GM12878 (cell line): ENCODE data around the gene TM4SF1. TPM values are rescaled to one million over a fixed set of nuclear protein-coding genes. Genes with fewer than 3 reads are reported as not detected.

Source experiments
- ATAC-seq: fragments of 200-7000 bp; cut with Tn5 transposase; 3 replicates; pipeline ENCODE4 v1.9.1; 2020; ENCODE audit warnings: mild to moderate bottlenecking, moderate library complexity
- BruUV-seq: library from RNA; stranded (reverse); fragments of 400-500 nt; replicated peaks from 2 replicates; lab custom pipeline; 2021; lab: Mats Ljungman, UMichigan
- CTCF ChIA-PET: fragments of 300-600 bp; sonication (Branson Sonifier 250); formaldehyde crosslinking; extraction: SDS; loops from one replicate; lab custom pipeline; 2021; ENCODE audit warnings: inconsistent platforms; lab: Yijun Ruan, JAX
- POLR2A ChIA-PET: fragments of 350-600 bp; formaldehyde crosslinking; extraction: SDS; loops from one replicate; lab custom pipeline; 2021; ENCODE audit warnings: inconsistent platforms; lab: Charles Lee
- RAD21 ChIA-PET: fragments of 300-600 bp; sonication (Branson Sonifier 250); formaldehyde crosslinking; loops from one replicate; lab custom pipeline; 2023; ENCODE audit warnings: antibody characterized with exemption; ENCODE audit not compliant: unreplicated experiment; lab: Charles Lee
- SMC1A ChIA-PET: fragments of 300-600 bp; sonication (Branson Sonifier 250); formaldehyde crosslinking; loops from one replicate; lab custom pipeline; 2023; ENCODE audit not compliant: unreplicated experiment, uncharacterized antibody; lab: Charles Lee
- DNase-seq: peaks from one replicate; pipeline ENCODE4 v3.0.0-alpha.2; 2011; ENCODE audit warnings: low read depth, low spot score
- FAIRE-seq: peaks from 3 replicates; lab custom pipeline; 2011; peaks lifted over from hg19 to GRCh38; lab: Jason Lieb, UNC
- H2AFZ ChIP-seq: 2 replicates; pipeline ENCODE4 v1.6.0; 2011; ENCODE audit warnings: low read depth, low read length, control low read depth; ENCODE audit not compliant: control insufficient read depth
- H3K27ac ChIP-seq: 2 replicates; pipeline ENCODE4 v1.5.1; 2011; ENCODE audit warnings: control low read depth; ENCODE audit not compliant: control insufficient read depth, insufficient read depth
- H3K27me3 ChIP-seq, 2 experiments: replicated peaks in 1 of 2; 2 replicates each; pipeline versions ENCODE4 v1.6.0 to v1.6.1; 2011; ENCODE audit warnings: low read length in 1 of 2; ENCODE audit not compliant: control insufficient read depth in 2 of 2, insufficient read depth in 2 of 2
- H3K36me3 ChIP-seq, 2 experiments: 2 replicates each; pipeline ENCODE4 v1.5.1; 2011; ENCODE audit warnings: low read length in 1 of 2; ENCODE audit not compliant: control insufficient read depth in 2 of 2, insufficient read depth in 2 of 2
- H3K4me1 ChIP-seq: 2 replicates; pipeline ENCODE4 v1.6.1; 2011; ENCODE audit warnings: mild to moderate bottlenecking, low read length, moderate library complexity, mixed read lengths; ENCODE audit not compliant: control insufficient read depth, insufficient read depth
- H3K4me2 ChIP-seq: 2 replicates; pipeline ENCODE4 v1.6.0; 2011; ENCODE audit warnings: control low read depth; ENCODE audit not compliant: control insufficient read depth, insufficient read depth
- H3K4me3 ChIP-seq: fragments of 200-600 bp; sonication (generic); 2 replicates; pipeline ENCODE4 v1.5.1; 2016
- H3K79me2 ChIP-seq: 2 replicates; pipeline ENCODE4 v1.6.0; 2011; ENCODE audit warnings: low read length; ENCODE audit not compliant: control insufficient read depth, insufficient read depth
- H3K9ac ChIP-seq: 2 replicates; pipeline ENCODE4 v1.8.0; 2011; ENCODE audit warnings: low read length, control low read depth, mixed read lengths; ENCODE audit not compliant: control insufficient read depth, insufficient read depth
- H3K9me3 ChIP-seq: replicated peaks from 3 replicates; pipeline ENCODE4 v1.5.1; 2011; ENCODE audit warnings: mild to moderate bottlenecking, low read length; ENCODE audit not compliant: control insufficient read depth, insufficient read depth
- H4K20me1 ChIP-seq: 2 replicates; pipeline ENCODE4 v1.6.0; 2011; ENCODE audit not compliant: control insufficient read depth, insufficient read depth
- ASH2L ChIP-seq: fragments of 300-600, 200-600 bp; sonication (generic); IDR thresholded peaks from 2 replicates; pipeline ENCODE4 v1.6.1; 2017; ENCODE audit warnings: low read depth, mild to moderate bottlenecking, borderline replicate concordance
- CHD2 ChIP-seq: IDR thresholded peaks from 2 replicates; pipeline ENCODE4 v1.6.1; 2011; ENCODE audit warnings: low read depth, low read length, improper control_type of control experiment, borderline replicate concordance
- EED ChIP-seq: sonication (generic); IDR thresholded peaks from 2 replicates; pipeline ENCODE4 v1.6.1; 2016; ENCODE audit warnings: antibody characterized with exemption, low read depth
- EP300 ChIP-seq, 2 experiments: fragments of 150-350 bp in 1 of 2; IDR thresholded peaks; 2 replicates each; pipeline ENCODE4 v1.6.1; 2011 to 2012; ENCODE audit warnings: low read depth in 2 of 2, low read length in 2 of 2, borderline replicate concordance in 1 of 2, improper control_type of control experiment in 1 of 2, inconsistent platforms in 1 of 2; ENCODE audit not compliant: control insufficient read depth in 1 of 2
- HDGF ChIP-seq: fragments of 450-650 bp; IDR thresholded peaks from 2 replicates; pipeline ENCODE4 v1.6.1; 2016; ENCODE audit warnings: antibody characterized with exemption
- IKZF2 ChIP-seq, 2 experiments: fragments of 450-650 bp; IDR thresholded peaks; 2 replicates each; pipeline ENCODE4 v1.6.1; 2017; ENCODE audit warnings: mild to moderate bottlenecking in 2 of 2, moderate library complexity in 2 of 2
- JUNB ChIP-seq: IDR thresholded peaks from 2 replicates; pipeline ENCODE4 v1.6.1; 2016; ENCODE audit warnings: antibody characterized with exemption, mild to moderate bottlenecking
- MEF2B ChIP-seq: fragments of 450-650 bp; IDR thresholded peaks from 2 replicates; pipeline ENCODE4 v1.6.1; 2018; ENCODE audit warnings: mild to moderate bottlenecking, moderate library complexity; ENCODE audit not compliant: partially characterized antibody, poor library complexity, severe bottlenecking
- NFXL1 ChIP-seq: fragments of 450-650 bp; IDR thresholded peaks from 2 replicates; pipeline ENCODE4 v1.6.1; 2017; ENCODE audit warnings: antibody characterized with exemption, mild to moderate bottlenecking, borderline replicate concordance
- NFYA ChIP-seq: IDR thresholded peaks from 2 replicates; pipeline ENCODE4 v1.6.1; 2011; ENCODE audit warnings: low read depth, mild to moderate bottlenecking, low read length, improper control_type of control experiment, borderline replicate concordance
- SIX5 ChIP-seq: IDR thresholded peaks from 2 replicates; pipeline ENCODE4 v1.6.1; 2011; ENCODE audit warnings: mild to moderate bottlenecking, low read depth, low read length, moderate library complexity; ENCODE audit not compliant: severe bottlenecking
- SP1 ChIP-seq: IDR thresholded peaks from one replicate; pipeline ENCODE4 v1.6.1; 2011; ENCODE audit warnings: low read depth, low read length
- SREBF1 ChIP-seq: IDR thresholded peaks from 2 replicates; pipeline ENCODE4 v1.6.1; 2012; ENCODE audit warnings: mild to moderate bottlenecking, low read length
- TCF3 ChIP-seq: IDR thresholded peaks from 2 replicates; pipeline ENCODE4 v1.6.1; 2012; ENCODE audit warnings: low read depth, mild to moderate bottlenecking, low read length, borderline replicate concordance; ENCODE audit not compliant: insufficient read depth
- ZNF384 ChIP-seq: IDR thresholded peaks from 2 replicates; pipeline ENCODE4 v1.6.1; 2012; ENCODE audit warnings: low read depth, mild to moderate bottlenecking, low read length, improper control_type of control experiment, borderline replicate concordance
- ZNF622 ChIP-seq: fragments of 450-650 bp; IDR thresholded peaks from 2 replicates; pipeline ENCODE4 v1.6.1; 2017; ENCODE audit warnings: mild to moderate bottlenecking, inconsistent platforms
- WGBS: methylation state at CpG from one replicate; pipeline ENCODE4 v1.1.6; 2016; ENCODE audit warnings: low lambda C conversion rate; ENCODE audit not compliant: insufficient replicate concordance, insufficient coverage; ENCODE audit errors: missing lambda C conversion rate; 5-methylcytosine and 5-hydroxymethylcytosine counted together
- in situ Hi-C: fragments of 300-500 bp; cut with MboI; formaldehyde crosslinking; loops from 9 replicates; pipeline ENCODE4 v1.14.3; 2018; ENCODE audit warnings: mixed read lengths
- intact Hi-C: fragments of 100-400 bp; cut with micrococcal nuclease; formaldehyde crosslinking; loops from one replicate; pipeline ENCODE4 v1.14.2; 2022; ENCODE audit not compliant: unreplicated experiment
- polyA plus RNA-seq, 11 experiments: library from polyadenylated mRNA; depleted of rRNA in 4 of 11; unstranded in 6 of 11; stranded (reverse) in 5 of 11; fragments of >200 nt; fragmentation: Nextera tagmentation in 4 of 11; fragmentation: Illumina TruSeq in 1 of 11; extraction: Ambion mirVana in 4 of 11; extraction: Trizol in 1 of 11; gene quantifications; 1 replicate in 1 of 11; 2 replicates in 10 of 11; pipeline versions ENCODE4 v1.2.1 to v1.2.3, GENCODE V29; 2011 to 2016; ENCODE audit warnings: inconsistent platforms in 2 of 11, missing spikeins in 2 of 11, low read depth in 1 of 11
- total RNA-seq, 4 experiments: library from RNA; depleted of rRNA in 3 of 4; stranded (reverse); fragments of >200 nt in 3 of 4; fragmentation: Illumina TruSeq in 1 of 4; extraction: Trizol in 1 of 4; gene quantifications; 2 replicates each; pipeline versions ENCODE4 v1.2.1 to v1.2.3, GENCODE V29; 2013 to 2021
- TF ChIP-seq, protein P1 (sequence below): IDR thresholded peaks from 2 replicates; pipeline ENCODE4 v1.6.1; 2012; ENCODE audit warnings: mild to moderate bottlenecking, low read depth, low read length
- TF ChIP-seq, protein P2 (sequence below), 3 experiments: IDR thresholded peaks in 2 of 3; conservative IDR thresholded peaks in 1 of 3; 2 replicates each; pipeline ENCODE4 v1.5.1; 2011; ENCODE audit warnings: low read depth in 3 of 3, low read length in 3 of 3, mild to moderate bottlenecking in 3 of 3, control low read depth in 2 of 3, moderate library complexity in 2 of 3, inconsistent platforms in 1 of 3, mixed read lengths in 1 of 3; ENCODE audit not compliant: control insufficient read depth in 2 of 3, insufficient read depth in 1 of 3; ENCODE audit errors: extremely low read depth in 1 of 3

The TM4SF1 gene
- total and polyA plus RNA-seq, 10 of the 15 experiments (the other 5 are each of a cell fraction or from before 2014, with no cell fraction given): 0.05 to 1.2 TPM; not detected in 8

DNA sequence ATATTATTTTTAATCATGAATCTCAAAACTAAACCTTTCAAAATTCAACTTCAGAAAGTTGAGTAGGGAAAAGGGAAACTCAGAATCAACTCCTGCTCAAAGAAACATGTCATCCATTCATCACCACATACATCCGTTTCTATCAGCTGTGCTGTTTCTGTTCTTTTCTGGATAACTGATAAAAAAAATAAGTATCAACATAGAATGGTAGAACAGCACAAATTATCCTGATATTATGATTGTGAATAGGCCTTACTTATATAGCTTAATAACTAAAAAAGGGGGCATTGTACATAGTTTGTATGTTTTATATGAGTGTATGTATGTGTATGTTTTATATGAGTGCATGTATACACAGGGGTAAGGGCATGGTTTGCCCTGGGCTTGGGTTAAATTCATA is 3.1 kb downstream of the TM4SF1 start:
- H3K27ac ChIP-seq: no peak overlapping the region
- H3K9ac ChIP-seq: no peak overlapping the region
- ATAC-seq (no peak), FAIRE-seq (no peak), DNase-seq (no peak)
- ChIA-PET CTCF (interaction anchor here (0.7 to 1.4 kb wide), 3 partner anchors 10 to 105 kb away, joined by 3 read pairs; no protein-coding TSS in a partner anchor), RAD21 (no interaction called here), POLR2A (no interaction called here), SMC1A (interaction anchor here (1.5 to 1.6 kb wide), 3 partner anchors 10 to 106 kb away, joined by 5 to 8 read pairs (median 5); no protein-coding TSS in a partner anchor)
- H4K20me1 ChIP-seq: no peaks in the 10 kb centered on the region
- H3K4me3 ChIP-seq: no peak overlapping the region
- no peaks in the 10 kb centered on the region for H3K36me3 ChIP-seq
- TF ChIP-seq IKZF2 (IDR thresholded peaks at IDR 0.05) (no peak), JUNB (no peak), NFXL1 (no peak), EP300 (IDR thresholded peaks at IDR 0.05; ENCODE audit: borderline replicate concordance in 1 of 2, control insufficient read depth in 1 of 2, low read depth in 2 of 2, low read length in 2 of 2) (no peak), NFYA (no peak), SREBF1 (no peak), TCF3 (no peak), CHD2 (no peak), ZNF384 (no peak), ASH2L (no peak), MEF2B (no peak), ZNF622 (no peak), HDGF (no peak), SIX5 (no peak), SP1 (no peak), EED (no peak)
- TF ChIP-seq, protein P1, sequence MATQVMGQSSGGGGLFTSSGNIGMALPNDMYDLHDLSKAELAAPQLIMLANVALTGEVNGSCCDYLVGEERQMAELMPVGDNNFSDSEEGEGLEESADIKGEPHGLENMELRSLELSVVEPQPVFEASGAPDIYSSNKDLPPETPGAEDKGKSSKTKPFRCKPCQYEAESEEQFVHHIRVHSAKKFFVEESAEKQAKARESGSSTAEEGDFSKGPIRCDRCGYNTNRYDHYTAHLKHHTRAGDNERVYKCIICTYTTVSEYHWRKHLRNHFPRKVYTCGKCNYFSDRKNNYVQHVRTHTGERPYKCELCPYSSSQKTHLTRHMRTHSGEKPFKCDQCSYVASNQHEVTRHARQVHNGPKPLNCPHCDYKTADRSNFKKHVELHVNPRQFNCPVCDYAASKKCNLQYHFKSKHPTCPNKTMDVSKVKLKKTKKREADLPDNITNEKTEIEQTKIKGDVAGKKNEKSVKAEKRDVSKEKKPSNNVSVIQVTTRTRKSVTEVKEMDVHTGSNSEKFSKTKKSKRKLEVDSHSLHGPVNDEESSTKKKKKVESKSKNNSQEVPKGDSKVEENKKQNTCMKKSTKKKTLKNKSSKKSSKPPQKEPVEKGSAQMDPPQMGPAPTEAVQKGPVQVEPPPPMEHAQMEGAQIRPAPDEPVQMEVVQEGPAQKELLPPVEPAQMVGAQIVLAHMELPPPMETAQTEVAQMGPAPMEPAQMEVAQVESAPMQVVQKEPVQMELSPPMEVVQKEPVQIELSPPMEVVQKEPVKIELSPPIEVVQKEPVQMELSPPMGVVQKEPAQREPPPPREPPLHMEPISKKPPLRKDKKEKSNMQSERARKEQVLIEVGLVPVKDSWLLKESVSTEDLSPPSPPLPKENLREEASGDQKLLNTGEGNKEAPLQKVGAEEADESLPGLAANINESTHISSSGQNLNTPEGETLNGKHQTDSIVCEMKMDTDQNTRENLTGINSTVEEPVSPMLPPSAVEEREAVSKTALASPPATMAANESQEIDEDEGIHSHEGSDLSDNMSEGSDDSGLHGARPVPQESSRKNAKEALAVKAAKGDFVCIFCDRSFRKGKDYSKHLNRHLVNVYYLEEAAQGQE: no peak
- TF ChIP-seq, protein P2, sequence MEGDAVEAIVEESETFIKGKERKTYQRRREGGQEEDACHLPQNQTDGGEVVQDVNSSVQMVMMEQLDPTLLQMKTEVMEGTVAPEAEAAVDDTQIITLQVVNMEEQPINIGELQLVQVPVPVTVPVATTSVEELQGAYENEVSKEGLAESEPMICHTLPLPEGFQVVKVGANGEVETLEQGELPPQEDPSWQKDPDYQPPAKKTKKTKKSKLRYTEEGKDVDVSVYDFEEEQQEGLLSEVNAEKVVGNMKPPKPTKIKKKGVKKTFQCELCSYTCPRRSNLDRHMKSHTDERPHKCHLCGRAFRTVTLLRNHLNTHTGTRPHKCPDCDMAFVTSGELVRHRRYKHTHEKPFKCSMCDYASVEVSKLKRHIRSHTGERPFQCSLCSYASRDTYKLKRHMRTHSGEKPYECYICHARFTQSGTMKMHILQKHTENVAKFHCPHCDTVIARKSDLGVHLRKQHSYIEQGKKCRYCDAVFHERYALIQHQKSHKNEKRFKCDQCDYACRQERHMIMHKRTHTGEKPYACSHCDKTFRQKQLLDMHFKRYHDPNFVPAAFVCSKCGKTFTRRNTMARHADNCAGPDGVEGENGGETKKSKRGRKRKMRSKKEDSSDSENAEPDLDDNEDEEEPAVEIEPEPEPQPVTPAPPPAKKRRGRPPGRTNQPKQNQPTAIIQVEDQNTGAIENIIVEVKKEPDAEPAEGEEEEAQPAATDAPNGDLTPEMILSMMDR (IDR thresholded peaks at IDR 0.05 in 2 of 3, conservative IDR thresholded peaks at IDR 0.05 in 1 of 3; ENCODE audit: control insufficient read depth in 2 of 3, extremely low read depth in 1 of 3, insufficient read depth in 1 of 3, low read depth in 3 of 3, low read length in 3 of 3): no peak
- H3K4me2 ChIP-seq: no peak overlapping the region
- WGBS: 0% methylated on average over 1 of the region's 1 CpG
- no peaks in the 10 kb centered on the region for H3K9me3 ChIP-seq
- intact Hi-C loops: loop anchor here (2.0 kb wide), 1 partner anchor 22 kb away; no protein-coding TSS in a partner anchor
- no peak overlapping the region for H2AFZ ChIP-seq
- no TSS peak for BruUV-seq
- H3K27me3 ChIP-seq: no peaks in the 10 kb centered on the region; a peak in 1 of 4 replicates
- no peaks in the 10 kb centered on the region for H3K79me2 ChIP-seq
- H3K4me1 ChIP-seq: no peaks in the 10 kb centered on the region
- in situ Hi-C loops: no loop called here
